ENCODE results near the gene HMCN1. TPM values are rescaled to one million over a fixed set of nuclear protein-coding genes. Genes with fewer than 3 reads are reported as not detected.

HMCN1 gene
- total RNA-seq, 1 experiment from 2014 or later, result 0.23 TPM

DNA sequence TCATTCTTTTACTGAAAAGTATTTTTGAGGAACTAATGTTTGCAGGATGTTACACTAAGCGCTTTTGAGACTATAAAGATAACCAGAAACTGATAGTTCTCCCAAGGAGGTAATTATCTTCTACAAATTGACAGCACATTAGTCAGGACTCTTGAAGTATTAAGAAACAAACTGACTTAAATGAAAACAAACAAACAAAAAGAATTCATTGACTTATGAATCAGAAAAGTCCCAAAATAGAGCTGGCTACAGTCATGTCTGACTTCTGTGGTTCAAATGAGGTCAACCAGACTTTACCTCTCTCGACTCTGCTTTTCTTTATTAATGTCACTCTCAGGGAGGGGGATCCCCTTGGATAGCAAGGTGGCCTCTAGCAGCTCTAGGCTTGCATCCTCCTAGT lies 344.1 kb downstream of the HMCN1 start:
- no peak for ATAC-seq
- TF ChIP-seq TCF7L2 (IDR thresholded peaks at IDR 0.05; ENCODE audit: low read depth, low read length), result no peak
- TF ChIP-seq, protein P1, sequence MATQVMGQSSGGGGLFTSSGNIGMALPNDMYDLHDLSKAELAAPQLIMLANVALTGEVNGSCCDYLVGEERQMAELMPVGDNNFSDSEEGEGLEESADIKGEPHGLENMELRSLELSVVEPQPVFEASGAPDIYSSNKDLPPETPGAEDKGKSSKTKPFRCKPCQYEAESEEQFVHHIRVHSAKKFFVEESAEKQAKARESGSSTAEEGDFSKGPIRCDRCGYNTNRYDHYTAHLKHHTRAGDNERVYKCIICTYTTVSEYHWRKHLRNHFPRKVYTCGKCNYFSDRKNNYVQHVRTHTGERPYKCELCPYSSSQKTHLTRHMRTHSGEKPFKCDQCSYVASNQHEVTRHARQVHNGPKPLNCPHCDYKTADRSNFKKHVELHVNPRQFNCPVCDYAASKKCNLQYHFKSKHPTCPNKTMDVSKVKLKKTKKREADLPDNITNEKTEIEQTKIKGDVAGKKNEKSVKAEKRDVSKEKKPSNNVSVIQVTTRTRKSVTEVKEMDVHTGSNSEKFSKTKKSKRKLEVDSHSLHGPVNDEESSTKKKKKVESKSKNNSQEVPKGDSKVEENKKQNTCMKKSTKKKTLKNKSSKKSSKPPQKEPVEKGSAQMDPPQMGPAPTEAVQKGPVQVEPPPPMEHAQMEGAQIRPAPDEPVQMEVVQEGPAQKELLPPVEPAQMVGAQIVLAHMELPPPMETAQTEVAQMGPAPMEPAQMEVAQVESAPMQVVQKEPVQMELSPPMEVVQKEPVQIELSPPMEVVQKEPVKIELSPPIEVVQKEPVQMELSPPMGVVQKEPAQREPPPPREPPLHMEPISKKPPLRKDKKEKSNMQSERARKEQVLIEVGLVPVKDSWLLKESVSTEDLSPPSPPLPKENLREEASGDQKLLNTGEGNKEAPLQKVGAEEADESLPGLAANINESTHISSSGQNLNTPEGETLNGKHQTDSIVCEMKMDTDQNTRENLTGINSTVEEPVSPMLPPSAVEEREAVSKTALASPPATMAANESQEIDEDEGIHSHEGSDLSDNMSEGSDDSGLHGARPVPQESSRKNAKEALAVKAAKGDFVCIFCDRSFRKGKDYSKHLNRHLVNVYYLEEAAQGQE (IDR thresholded peaks at IDR 0.05; ENCODE audit: insufficient read depth in 1 of 2, low read depth in 2 of 2, low read length in 1 of 2), result no peak
- no peak for TF ChIP-seq SIN3A (IDR thresholded peaks at IDR 0.05; ENCODE audit: borderline replicate concordance, insufficient read depth, low read depth, low read length)
- no peak for TF ChIP-seq POLR2AphosphoS5 (IDR thresholded peaks at IDR 0.05; ENCODE audit: low read depth, low read length)
- TF ChIP-seq, protein P2, sequence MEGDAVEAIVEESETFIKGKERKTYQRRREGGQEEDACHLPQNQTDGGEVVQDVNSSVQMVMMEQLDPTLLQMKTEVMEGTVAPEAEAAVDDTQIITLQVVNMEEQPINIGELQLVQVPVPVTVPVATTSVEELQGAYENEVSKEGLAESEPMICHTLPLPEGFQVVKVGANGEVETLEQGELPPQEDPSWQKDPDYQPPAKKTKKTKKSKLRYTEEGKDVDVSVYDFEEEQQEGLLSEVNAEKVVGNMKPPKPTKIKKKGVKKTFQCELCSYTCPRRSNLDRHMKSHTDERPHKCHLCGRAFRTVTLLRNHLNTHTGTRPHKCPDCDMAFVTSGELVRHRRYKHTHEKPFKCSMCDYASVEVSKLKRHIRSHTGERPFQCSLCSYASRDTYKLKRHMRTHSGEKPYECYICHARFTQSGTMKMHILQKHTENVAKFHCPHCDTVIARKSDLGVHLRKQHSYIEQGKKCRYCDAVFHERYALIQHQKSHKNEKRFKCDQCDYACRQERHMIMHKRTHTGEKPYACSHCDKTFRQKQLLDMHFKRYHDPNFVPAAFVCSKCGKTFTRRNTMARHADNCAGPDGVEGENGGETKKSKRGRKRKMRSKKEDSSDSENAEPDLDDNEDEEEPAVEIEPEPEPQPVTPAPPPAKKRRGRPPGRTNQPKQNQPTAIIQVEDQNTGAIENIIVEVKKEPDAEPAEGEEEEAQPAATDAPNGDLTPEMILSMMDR (IDR thresholded peaks at IDR 0.05), result no peak
- Histone ChIP-seq H3K27ac (ENCODE audit: low read length) (no peak overlapping the region), H3K9me3 (ENCODE audit: control insufficient read depth, insufficient read depth, low read depth, low read length) (no peaks in the 10 kb centered on the region), H3K4me3 (ENCODE audit: low read depth in 2 of 2, low read length in 2 of 2) (no peak overlapping the region), H3K4me1 (ENCODE audit: control insufficient read depth, insufficient read depth, low read length) (no peaks in the 10 kb centered on the region), H3K36me3 (ENCODE audit: control insufficient read depth, insufficient read depth, low read length) (no peaks in the 10 kb centered on the region), H3K27me3 (ENCODE audit: control insufficient read depth, insufficient read depth, low read length) (no peaks in the 10 kb centered on the region)
- in situ Hi-C loops (cut with HindIII; ENCODE audit: low pct_unique_long_range_greater_than_20kb, low sequenced_read_pairs), result no loop called here
- no peak for DNase-seq (ENCODE audit: low read depth, low spot score)
- BruUV-seq (replicated peaks), result no TSS peak
- intact Hi-C loops (cut with micrococcal nuclease; ENCODE audit: unreplicated experiment), result no loop called here
- ChIA-PET CTCF (no interaction called here), POLR2A (no interaction called here)

DNA sequence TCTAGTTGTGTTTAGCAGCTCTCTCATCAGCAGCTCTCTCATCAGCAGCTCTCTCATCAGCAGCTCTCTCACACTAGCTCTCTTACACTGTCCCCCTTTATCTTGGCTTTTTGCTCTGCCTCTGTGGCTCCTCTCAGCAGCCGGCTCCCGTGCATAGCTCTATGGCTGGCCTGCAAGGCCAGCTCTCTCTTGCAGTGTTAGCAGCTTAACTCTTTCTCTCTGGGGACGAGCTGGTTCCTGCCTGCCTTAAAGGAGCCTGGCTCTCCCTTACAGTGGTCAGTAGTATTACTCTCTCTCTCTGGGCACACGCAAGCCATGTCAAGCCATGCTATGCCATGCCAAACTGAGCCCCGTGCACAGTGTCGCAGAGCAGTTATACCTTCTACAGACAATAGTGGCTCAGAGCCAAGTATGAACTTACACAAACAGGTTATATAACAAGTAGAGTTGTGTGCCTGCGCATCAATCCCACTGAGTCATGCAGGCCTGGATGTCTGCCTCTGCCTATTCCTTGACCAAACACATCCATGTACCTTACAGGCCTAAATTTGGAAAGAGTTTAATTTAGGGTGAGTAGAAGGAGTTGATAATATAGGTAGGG lies 345.0 kb downstream of the HMCN1 start:
- no peaks in the 10 kb centered on the region for H3K4me1 ChIP-seq (ENCODE audit: control insufficient read depth, insufficient read depth, low read length)
- ATAC-seq, result no peak
- no peak overlapping the region for H3K27ac ChIP-seq (ENCODE audit: low read length)
- CTCF ChIA-PET, result no interaction called here
- POLR2A ChIA-PET, result no interaction called here
- no peaks in the 10 kb centered on the region for H3K36me3 ChIP-seq (ENCODE audit: control insufficient read depth, insufficient read depth, low read length)
- no peak overlapping the region for H3K4me3 ChIP-seq (ENCODE audit: low read depth in 2 of 2, low read length in 2 of 2)
- no TSS peak for BruUV-seq (replicated peaks)
- H3K9me3 ChIP-seq (ENCODE audit: control insufficient read depth, insufficient read depth, low read depth, low read length), result no peaks in the 10 kb centered on the region
- in situ Hi-C loops (cut with HindIII; ENCODE audit: low pct_unique_long_range_greater_than_20kb, low sequenced_read_pairs) (no loop called here), intact Hi-C loops (cut with micrococcal nuclease; ENCODE audit: unreplicated experiment) (no loop called here)
- TF ChIP-seq, protein P2 (IDR thresholded peaks at IDR 0.05), result no peak
- DNase-seq (ENCODE audit: low read depth, low spot score), result no peak
- H3K27me3 ChIP-seq (ENCODE audit: control insufficient read depth, insufficient read depth, low read length), result no peaks in the 10 kb centered on the region

Measured in Panc1 (cell line).